ENCODE results near the gene CACNA2D4. TPM values are rescaled to one million over a fixed set of nuclear protein-coding genes. Genes with fewer than 3 reads are reported as not detected.

Gene CACNA2D4
- total and polyA plus RNA-seq, 2 of the 13 experiments (the other 11 are each of a cell fraction or from before 2014, with no cell fraction given): 14.2 to 136 TPM

- H3K4me2 ChIP-seq (ENCODE audit: low read depth, low read length): no peak overlapping the region
- H3K27ac ChIP-seq (ENCODE audit: extremely low read length, insufficient read depth, low read length): no peak overlapping the region
- DNase-seq (ENCODE audit: low spot score) (no peak), FAIRE-seq (no peak), ATAC-seq (no peak)
- BruUV-seq (replicated peaks): TSS peak; percentile 41
- TF ChIP-seq POLR2G (IDR thresholded peaks at IDR 0.05; ENCODE audit: low read depth, low read length) (0 out of 2 replicates have a peak, but pooled peaks have one; percentile 5), ZNF577 (CRISPR knock-in tag; IDR thresholded peaks at IDR 0.05; ENCODE audit: borderline replicate concordance, low read depth) (no peak), RBM22 (optimal IDR thresholded peaks at IDR 0.05; ENCODE audit: low read length) (peak; percentile 81), ERF (CRISPR knock-in tag; IDR thresholded peaks at IDR 0.05) (no peak), ZNF574 (CRISPR knock-in tag; IDR thresholded peaks at IDR 0.05) (no peak), HNRNPLL (IDR thresholded peaks at IDR 0.05; ENCODE audit: low read depth, low read length, poor library complexity, severe bottlenecking) (no peak), CAMTA2 (CRISPR knock-in tag; IDR thresholded peaks at IDR 0.05; ENCODE audit: borderline replicate concordance) (no peak), ZNF407 (CRISPR knock-in tag; IDR thresholded peaks at IDR 0.05; ENCODE audit: not compliant biosample characterization) (no peak)
- in situ Hi-C loops (cut with HindIII; ENCODE audit: extremely low pct_ligation_motif_present, low pct_unique_long_range_greater_than_20kb): loop anchor here (5.0 kb wide), 2 partner anchors 142 to 143 kb away; no protein-coding TSS in a partner anchor
- H3K9ac ChIP-seq (ENCODE audit: insufficient read depth, low read depth, low read length): no peak overlapping the region
- ChIA-PET CTCF (ENCODE audit: low intra/inter-chr PET ratio, low total read pairs) (interaction anchor here (1.5 to 3.3 kb wide), 2 partner anchors 142 to 144 kb away, joined by 4 to 88 read pairs; no protein-coding TSS in a partner anchor), POLR2A (no interaction called here)
- no peaks in the 10 kb centered on the region for H3K9me3 ChIP-seq (ENCODE audit: low read length)
- no peak overlapping the region for H3K4me3 ChIP-seq (replicated peaks in 1 of 3; ENCODE audit: insufficient read depth in 1 of 3, low read depth in 2 of 3, low read length in 3 of 3)
- peaks cover 19% of the 10 kb centered on the region; the same call in 1 of the 2 replicates for H3K4me1 ChIP-seq (ENCODE audit: insufficient read depth, low read length)
- intact Hi-C loops (cut with micrococcal nuclease; ENCODE audit: unreplicated experiment): loop anchor here (5.0 kb wide), 2 partner anchors 102 to 243 kb away; partner anchors contain the start of gene ADIPOR2
- 97% methylated on average over 15 of the region's 15 CpGs for WGBS (ENCODE audit: low lambda C conversion rate)
- peaks cover 0 to under 1% of the 10 kb centered on the region in 2 experiments; a peak in 3 of 5 replicates for H3K36me3 ChIP-seq (replicated peaks in 1 of 2; ENCODE audit: control insufficient read depth in 1 of 2, insufficient read depth in 2 of 2, low read length in 2 of 2)
- no peak overlapping the region for H2AFZ ChIP-seq (ENCODE audit: low read length)
- no peaks in the 10 kb centered on the region for H4K20me1 ChIP-seq (ENCODE audit: insufficient read depth, low read length)
- no peaks in the 10 kb centered on the region for H3K27me3 ChIP-seq (ENCODE audit: control insufficient read depth in 1 of 2, insufficient read depth in 2 of 2, low read length in 2 of 2)
- no peaks in the 10 kb centered on the region for H3K79me2 ChIP-seq (ENCODE audit: insufficient read depth, low read length)
These were observed 123.9 kb downstream of the CACNA2D4 start for GRCh38 chr12:1794440-1795090.
